Hippocampal formation (tissue), 2 donors: Measurements from ENCODE around the gene FBXO17.
"Not testable (repeated sequence)": the region's sequence is repeated elsewhere in the genome, so short reads cannot be mapped to it uniquely, and the experiment has no call there.

Source experiments
- DNase-seq, 2 donors: peaks; one replicate each; lab custom pipeline; 2025; lab: John Stamatoyannopoulos, UW

The FBXO17 gene

GRCh38 chr19:38942471-38943181 is 32.9 kb downstream of the FBXO17 start:
- no peak for DNase-seq

GRCh38 chr19:38941979-38942378 is 33.6 kb downstream of the FBXO17 start:
- DNase-seq, result no peak

- DNase-seq, result not testable (repeated sequence)
Measured at GRCh38 chr19:38941466-38941865, 34.1 kb downstream of the FBXO17 start.

- no peak for DNase-seq
Measured at GRCh38 chr19:38939957-38940356, 35.6 kb downstream of the FBXO17 start.

GRCh38 chr19:38933544-38933943 is 42.0 kb downstream of the FBXO17 start:
- no peak for DNase-seq

- no peak for DNase-seq
Measured at GRCh38 chr19:38932425-38933179, 42.9 kb downstream of the FBXO17 start.

GRCh38 chr19:38931521-38931793 is 44.1 kb downstream of the FBXO17 start:
- DNase-seq, result no peak

- DNase-seq, result peak; percentile 98 to 99
Measured at GRCh38 chr19:38930776-38931520, 44.6 kb downstream of the FBXO17 start, which contains the start of gene MRPS12. MRPS12 (plus strand) TSS chr19:38930944; CDS start chr19:38931295, 351 bp downstream.

GRCh38 chr19:38929929-38930775 is 45.4 kb downstream of the FBXO17 start, which contains the start of gene SARS2:
SARS2 (minus strand) TSS chr19:38930763; CDS start chr19:38930736, 27 bp downstream.
- DNase-seq, result peak; percentile 95 to 98

GRCh38 chr19:38928391-38929001 is 47.0 kb downstream of the FBXO17 start:
- no peak for DNase-seq

GRCh38 chr19:38924388-38924787 is 51.2 kb downstream of the FBXO17 start:
- no peak for DNase-seq

GRCh38 chr19:38922482-38922881 is 53.1 kb downstream of the FBXO17 start:
- DNase-seq, result no peak

- no peak for DNase-seq
Measured at GRCh38 chr19:38921420-38922274, 53.9 kb downstream of the FBXO17 start.

GRCh38 chr19:38920602-38921419 is 54.7 kb downstream of the FBXO17 start:
- no peak for DNase-seq

- DNase-seq, result no peak
Measured at GRCh38 chr19:38919837-38920601, 55.5 kb downstream of the FBXO17 start.

- no peak for DNase-seq
Measured at GRCh38 chr19:38918526-38918925, 57.0 kb downstream of the FBXO17 start.

GRCh38 chr19:38917921-38918491 is 57.5 kb downstream of the FBXO17 start:
- DNase-seq, result no peak

- no peak for DNase-seq
Measured at GRCh38 chr19:38917516-38917915, 58.0 kb downstream of the FBXO17 start.
